Caco-2 (cell line): ENCODE data around the gene STARD3NL. TPM values are rescaled to one million over a fixed set of nuclear protein-coding genes. Genes with fewer than 3 reads are reported as not detected.

Source experiments
- BruUV-seq: library from RNA; stranded (reverse); fragments of 400-500 nt; replicated peaks from 2 replicates; lab custom pipeline; 2021; lab: Mats Ljungman, UMichigan
- CTCF ChIA-PET: fragments of 300-600 bp; sonication (Branson Sonifier 250); formaldehyde crosslinking; loops from one replicate; lab custom pipeline; 2022; ENCODE audit warnings: antibody characterized with exemption; lab: Charles Lee
- POLR2A ChIA-PET: fragments of 300-600 bp; sonication (Branson Sonifier 250); formaldehyde crosslinking; loops from one replicate; lab custom pipeline; 2022; ENCODE audit warnings: antibody characterized with exemption; lab: Charles Lee
- DNase-seq, 2 experiments: peaks; one replicate each; pipeline versions ENCODE4 v3.0.0 to v3.0.0-alpha.2; 2020 to 2022
- H3K27me3 ChIP-seq: replicated peaks from 2 replicates; pipeline ENCODE4 v1.6.0; 2011; ENCODE audit warnings: low read length; ENCODE audit not compliant: control insufficient read depth, insufficient read depth
- H3K36me3 ChIP-seq: 2 replicates; pipeline ENCODE4 v1.5.1; 2011; ENCODE audit warnings: low read length; ENCODE audit not compliant: control insufficient read depth, insufficient read depth
- H3K4me1 ChIP-seq: fragments of 250-450 bp; sonication (Bioruptor Pico); 2 replicates; pipeline ENCODE4 v1.5.1; 2020; ENCODE audit warnings: mild to moderate bottlenecking
- H3K4me3 ChIP-seq: 2 replicates; pipeline ENCODE4 v1.5.1; 2011; ENCODE audit warnings: low read depth, mild to moderate bottlenecking, control low read depth, low read length
- H3K9me3 ChIP-seq: fragments of 250-450 bp; sonication (Bioruptor Pico); 2 replicates; pipeline ENCODE4 v1.5.1; 2020; ENCODE audit warnings: mild to moderate bottlenecking, moderate library complexity
- H3K27ac Mint-ChIP-seq: one replicate; pipeline ENCODE4 v1.8.0; 2022; ENCODE audit warnings: mixed read lengths; ENCODE audit not compliant: unreplicated experiment
- H3K27me3 Mint-ChIP-seq: one replicate; pipeline ENCODE4 v1.8.0; 2022; ENCODE audit warnings: mixed read lengths; ENCODE audit not compliant: insufficient read depth, unreplicated experiment
- H3K36me3 Mint-ChIP-seq: one replicate; pipeline ENCODE4 v1.8.0; 2022; ENCODE audit warnings: mild to moderate bottlenecking, mixed read lengths; ENCODE audit not compliant: insufficient read depth, unreplicated experiment
- H3K4me1 Mint-ChIP-seq: one replicate; pipeline ENCODE4 v1.8.0; 2022; ENCODE audit warnings: low read depth, mixed read lengths; ENCODE audit not compliant: unreplicated experiment
- H3K4me3 Mint-ChIP-seq: one replicate; pipeline ENCODE4 v1.8.0; 2022; ENCODE audit warnings: mild to moderate bottlenecking, moderate library complexity, mixed read lengths; ENCODE audit not compliant: unreplicated experiment
- H3K9me3 Mint-ChIP-seq: one replicate; pipeline ENCODE4 v1.8.0; 2022; ENCODE audit warnings: mixed read lengths; ENCODE audit not compliant: unreplicated experiment
- intact Hi-C: fragments of 100-400 bp; cut with micrococcal nuclease; formaldehyde crosslinking; loops from one replicate; pipeline ENCODE4 v1.10.0; 2022; ENCODE audit not compliant: unreplicated experiment
- total RNA-seq: library from RNA; stranded (reverse); gene quantifications from 2 replicates; pipeline ENCODE4 v1.2.3, GENCODE V29; 2022
- TF ChIP-seq, protein P1 (sequence below), 2 experiments: fragments of 200-600 bp in 1 of 2; IDR thresholded peaks; 1 replicate in 1 of 2; 2 replicates in 1 of 2; pipeline versions ENCODE4 v1.5.1 to v1.8.0; 2011 to 2022; ENCODE audit warnings: antibody characterized with exemption in 1 of 2, control low read depth in 1 of 2, inconsistent platforms in 1 of 2, low read depth in 1 of 2, low read length in 1 of 2, mild to moderate bottlenecking in 1 of 2, moderate library complexity in 1 of 2; ENCODE audit not compliant: insufficient read depth in 1 of 2, severe bottlenecking in 1 of 2, unreplicated experiment in 1 of 2

Gene STARD3NL
- total RNA-seq, 1 experiment from 2014 or later, result 32.6 TPM

DNA sequence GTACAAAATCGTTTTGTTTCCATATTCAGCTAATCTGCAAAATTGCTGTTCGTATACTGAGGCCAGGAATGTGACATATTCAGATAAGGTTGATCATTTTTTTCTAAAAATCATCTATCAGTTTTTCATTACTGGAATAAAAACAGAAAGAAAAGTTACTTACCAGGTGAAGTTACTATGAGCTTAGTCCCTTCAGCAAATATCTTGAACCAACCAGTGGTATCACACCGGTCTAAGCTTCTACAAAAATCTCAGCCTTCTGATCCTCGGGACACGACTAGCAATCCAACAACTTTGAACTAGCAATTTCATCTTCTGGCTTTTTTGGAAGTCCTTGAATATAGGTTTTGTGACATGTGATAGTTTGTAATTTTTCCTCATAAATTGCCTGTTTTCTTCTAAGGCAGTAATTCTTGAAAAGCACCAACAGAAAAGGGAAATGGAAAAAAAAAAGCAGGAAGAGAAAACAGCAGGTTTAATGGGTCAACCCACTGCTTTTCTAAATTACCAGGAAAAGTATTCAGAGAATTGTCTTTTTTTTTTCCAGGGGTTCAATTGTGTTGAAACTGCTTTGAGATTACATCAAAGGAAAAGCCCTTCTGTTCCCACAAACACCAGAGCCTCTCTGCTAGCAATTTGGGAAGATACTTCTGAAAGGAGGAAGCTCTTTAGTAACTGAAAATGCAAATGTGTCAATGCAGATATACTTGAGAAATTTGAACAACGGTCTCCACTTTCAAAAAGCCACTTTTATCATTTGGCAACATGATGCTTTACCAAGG, 98.2 kb downstream of the STARD3NL start:
- Histone ChIP-seq H3K27me3 (no peaks in the 10 kb centered on the region), H3K36me3 (no peaks in the 10 kb centered on the region), H3K9me3 (no peaks in the 10 kb centered on the region), H3K4me3 (no peak overlapping the region), H3K4me1 (no peaks in the 10 kb centered on the region)
- intact Hi-C loops, result no loop called here
- no peak overlapping the region for H3K4me3 Mint-ChIP-seq
- POLR2A ChIA-PET, result no interaction called here
- H3K27ac Mint-ChIP-seq, result no peak overlapping the region
- BruUV-seq, result no TSS peak
- H3K9me3 Mint-ChIP-seq, result no peaks in the 10 kb centered on the region
- CTCF ChIA-PET, result no interaction called here
- no peaks in the 10 kb centered on the region for H3K4me1 Mint-ChIP-seq
- DNase-seq, result no peak
- TF ChIP-seq, protein P1, sequence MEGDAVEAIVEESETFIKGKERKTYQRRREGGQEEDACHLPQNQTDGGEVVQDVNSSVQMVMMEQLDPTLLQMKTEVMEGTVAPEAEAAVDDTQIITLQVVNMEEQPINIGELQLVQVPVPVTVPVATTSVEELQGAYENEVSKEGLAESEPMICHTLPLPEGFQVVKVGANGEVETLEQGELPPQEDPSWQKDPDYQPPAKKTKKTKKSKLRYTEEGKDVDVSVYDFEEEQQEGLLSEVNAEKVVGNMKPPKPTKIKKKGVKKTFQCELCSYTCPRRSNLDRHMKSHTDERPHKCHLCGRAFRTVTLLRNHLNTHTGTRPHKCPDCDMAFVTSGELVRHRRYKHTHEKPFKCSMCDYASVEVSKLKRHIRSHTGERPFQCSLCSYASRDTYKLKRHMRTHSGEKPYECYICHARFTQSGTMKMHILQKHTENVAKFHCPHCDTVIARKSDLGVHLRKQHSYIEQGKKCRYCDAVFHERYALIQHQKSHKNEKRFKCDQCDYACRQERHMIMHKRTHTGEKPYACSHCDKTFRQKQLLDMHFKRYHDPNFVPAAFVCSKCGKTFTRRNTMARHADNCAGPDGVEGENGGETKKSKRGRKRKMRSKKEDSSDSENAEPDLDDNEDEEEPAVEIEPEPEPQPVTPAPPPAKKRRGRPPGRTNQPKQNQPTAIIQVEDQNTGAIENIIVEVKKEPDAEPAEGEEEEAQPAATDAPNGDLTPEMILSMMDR (IDR thresholded peaks at IDR 0.05; ENCODE audit: insufficient read depth in 1 of 2, low read depth in 1 of 2, low read length in 1 of 2, severe bottlenecking in 1 of 2, unreplicated experiment in 1 of 2), result no peak
- no peaks in the 10 kb centered on the region for H3K36me3 Mint-ChIP-seq
- peaks cover 2% of the 10 kb centered on the region for H3K27me3 Mint-ChIP-seq

GRCh38 chr7:38280000-38280399, 102.0 kb downstream of the STARD3NL start:
- H3K9me3 ChIP-seq, result no peaks in the 10 kb centered on the region
- POLR2A ChIA-PET, result no interaction called here
- no peaks in the 10 kb centered on the region for H3K4me1 Mint-ChIP-seq
- H3K9me3 Mint-ChIP-seq, result no peaks in the 10 kb centered on the region
- no peak overlapping the region for H3K27ac Mint-ChIP-seq
- H3K4me1 ChIP-seq, result no peaks in the 10 kb centered on the region
- H3K4me3 Mint-ChIP-seq, result no peak overlapping the region
- CTCF ChIA-PET, result no interaction called here
- no peaks in the 10 kb centered on the region for H3K36me3 ChIP-seq
- H3K36me3 Mint-ChIP-seq, result no peaks in the 10 kb centered on the region
- no TSS peak for BruUV-seq
- no peak overlapping the region for H3K4me3 ChIP-seq
- no peak for DNase-seq
- intact Hi-C loops, result no loop called here
- no peaks in the 10 kb centered on the region for H3K27me3 ChIP-seq
- TF ChIP-seq, protein P1 (IDR thresholded peaks at IDR 0.05; ENCODE audit: insufficient read depth in 1 of 2, low read depth in 1 of 2, low read length in 1 of 2, severe bottlenecking in 1 of 2, unreplicated experiment in 1 of 2), result no peak
- peaks cover 14% of the 10 kb centered on the region for H3K27me3 Mint-ChIP-seq
